Suprapubic skin (tissue), 4 donors: ENCODE results near the gene IFT27.

Experiments
- CTCF ChIP-seq, 2 donors: fragments of 200-600 bp in 1 of 2; fragments of 450-650 bp in 1 of 2; sonication (generic) in 1 of 2; IDR thresholded peaks; one replicate each; pipeline ENCODE4 v1.5.1; 2016 to 2019; ENCODE audit warnings: antibody characterized with exemption in 2 of 2, mild to moderate bottlenecking in 1 of 2, moderate library complexity in 1 of 2
- EP300 ChIP-seq: sonication (generic); formaldehyde crosslinking; IDR thresholded peaks from one replicate; pipeline ENCODE4 v1.6.1; 2017; ENCODE audit warnings: antibody characterized with exemption
- POLR2A ChIP-seq, 2 donors: fragments of 450-650 bp; IDR thresholded peaks; one replicate each; pipeline ENCODE4 v1.6.1; 2017; ENCODE audit warnings: antibody characterized with exemption in 2 of 2, mild to moderate bottlenecking in 2 of 2, moderate library complexity in 2 of 2
- POLR2AphosphoS5 ChIP-seq, 3 donors: sonication (generic); formaldehyde crosslinking; IDR thresholded peaks; one replicate each; pipeline ENCODE4 v1.6.1; 2017; ENCODE audit warnings: antibody characterized with exemption in 3 of 3

- TF ChIP-seq POLR2A (IDR thresholded peaks at IDR 0.05) (no peak), CTCF (IDR thresholded peaks at IDR 0.05) (no peak), POLR2AphosphoS5 (IDR thresholded peaks at IDR 0.05) (no peak), EP300 (no peak)
These were observed 11.9 kb downstream of the IFT27 start for GRCh38 chr22:36764060-36764459.
